HG02870 (cell line): ENCODE data around the gene MKRN2OS.

ENCODE experiments used
- ATAC-seq: cut with Tn5 transposase; IDR thresholded peaks from one replicate; pipeline ENCODE4 v1.9.1; 2021; ENCODE audit warnings: mild to moderate bottlenecking, moderate library complexity; ENCODE audit not compliant: unreplicated experiment

MKRN2OS gene

GRCh38 chr3:12545473-12545791 lies at the start of gene MKRN2OS:
Gene MKRN2OS, minus strand, starts transcription at chr3:12545499. Its CDS starts 35 bp downstream, at chr3:12545464.
- ATAC-seq: no peak

- no peak for ATAC-seq
These were observed 48.2 kb upstream of the MKRN2OS start for GRCh38 chr3:12593473-12593872.

GRCh38 chr3:12591997-12592715 lies 46.9 kb upstream of the MKRN2OS start:
- ATAC-seq: no peak

- no peak for ATAC-seq
These were observed 46.2 kb upstream of the MKRN2OS start for GRCh38 chr3:12591456-12591855.

- ATAC-seq: no peak
These were observed 44.8 kb upstream of the MKRN2OS start for GRCh38 chr3:12590096-12590495.

- ATAC-seq: no peak
These were observed 43.0 kb upstream of the MKRN2OS start for GRCh38 chr3:12588039-12589009.

- no peak for ATAC-seq
These were observed 41.1 kb upstream of the MKRN2OS start for GRCh38 chr3:12586403-12586802.

GRCh38 chr3:12585970-12586369 lies 40.7 kb upstream of the MKRN2OS start:
- ATAC-seq: peak; percentile 56

GRCh38 chr3:12585181-12585580 lies 39.9 kb upstream of the MKRN2OS start:
- ATAC-seq: no peak

GRCh38 chr3:12584083-12584482 lies 38.8 kb upstream of the MKRN2OS start:
- no peak for ATAC-seq

GRCh38 chr3:12583280-12583679 lies 38.0 kb upstream of the MKRN2OS start:
- no peak for ATAC-seq

GRCh38 chr3:12582730-12583129 lies 37.4 kb upstream of the MKRN2OS start:
- ATAC-seq: no peak

GRCh38 chr3:12579905-12580304 lies 34.6 kb upstream of the MKRN2OS start:
- no peak for ATAC-seq

GRCh38 chr3:12579456-12579855 lies 34.2 kb upstream of the MKRN2OS start:
- no peak for ATAC-seq

- ATAC-seq: no peak
These were observed 33.4 kb upstream of the MKRN2OS start for GRCh38 chr3:12578742-12579141.

- no peak for ATAC-seq
These were observed 32.1 kb upstream of the MKRN2OS start for GRCh38 chr3:12577379-12577778.

- no peak for ATAC-seq
These were observed 29.4 kb upstream of the MKRN2OS start for GRCh38 chr3:12574661-12575060.

- ATAC-seq: no peak
These were observed 28.8 kb upstream of the MKRN2OS start for GRCh38 chr3:12574131-12574530.

GRCh38 chr3:12571986-12572385 lies 26.7 kb upstream of the MKRN2OS start:
- ATAC-seq: no peak

- no peak for ATAC-seq
These were observed 24.5 kb upstream of the MKRN2OS start for GRCh38 chr3:12569836-12570235.

GRCh38 chr3:12568747-12569146 lies 23.4 kb upstream of the MKRN2OS start:
- no peak for ATAC-seq

- no peak for ATAC-seq
These were observed 21.7 kb upstream of the MKRN2OS start for GRCh38 chr3:12566976-12567375.
